ENCODE data around the gene RGCC. TPM values are rescaled to one million over a fixed set of nuclear protein-coding genes. Genes with fewer than 3 reads are reported as not detected.

The RGCC gene
- total and polyA plus RNA-seq, 9 donors, result 1.7 to 62.2 (median 5.2) TPM

- DNase-seq, result no peak
- TF ChIP-seq EP300 (IDR thresholded peaks at IDR 0.05) (no peak), POLR2A (IDR thresholded peaks at IDR 0.05) (no peak), CTCF (IDR thresholded peaks at IDR 0.05) (no peak)
- Histone ChIP-seq H3K27me3 (no peaks in the 10 kb centered on the region), H3K27ac (no peak overlapping the region), H3K9me3 (no peaks in the 10 kb centered on the region), H3K4me3 (no peak overlapping the region), H3K4me1 (ENCODE audit: insufficient read depth) (no peaks in the 10 kb centered on the region), H3K36me3 (no peaks in the 10 kb centered on the region)
- 85 to 89% (median 87%) methylated on average over 5 of the region's 5 CpGs for WGBS, 3 donors
- intact Hi-C loops (cut with DNase I), result no loop called here
Measured at GRCh38 chr13:41411060-41411459, 46.3 kb upstream of the RGCC start.

GRCh38 chr13:41411522-41411921 is 45.8 kb upstream of the RGCC start:
- Histone ChIP-seq H3K4me3 (no peak overlapping the region), H3K27ac (no peak overlapping the region), H3K9me3 (no peaks in the 10 kb centered on the region), H3K36me3 (no peaks in the 10 kb centered on the region), H3K4me1 (ENCODE audit: insufficient read depth) (no peaks in the 10 kb centered on the region), H3K27me3 (no peaks in the 10 kb centered on the region)
- intact Hi-C loops (cut with DNase I), result no loop called here
- DNase-seq, result no peak
- TF ChIP-seq EP300 (IDR thresholded peaks at IDR 0.05) (no peak), CTCF (IDR thresholded peaks at IDR 0.05) (no peak), POLR2A (IDR thresholded peaks at IDR 0.05) (no peak)
- WGBS, 3 donors, result 32 to 39% (median 35%) methylated on average over 5 of the region's 5 CpGs

GRCh38 chr13:41413872-41414271 is 43.5 kb upstream of the RGCC start:
- Histone ChIP-seq H3K36me3 (no peaks in the 10 kb centered on the region), H3K4me3 (no peak overlapping the region), H3K4me1 (ENCODE audit: insufficient read depth) (no peaks in the 10 kb centered on the region), H3K9me3 (no peaks in the 10 kb centered on the region), H3K27ac (no peak overlapping the region), H3K27me3 (no peaks in the 10 kb centered on the region)
- intact Hi-C loops (cut with DNase I), result no loop called here
- no peak for TF ChIP-seq EP300 (IDR thresholded peaks at IDR 0.05)
- TF ChIP-seq POLR2A (IDR thresholded peaks at IDR 0.05), result no peak
- no peak for TF ChIP-seq CTCF (IDR thresholded peaks at IDR 0.05)
- WGBS, 3 donors, result 89 to 96% (median 95%) methylated on average over 5 of the region's 5 CpGs
- no peak for DNase-seq

GRCh38 chr13:41416276-41416675 is 41.1 kb upstream of the RGCC start:
- TF ChIP-seq CTCF (IDR thresholded peaks at IDR 0.05), result no peak
- no peak for TF ChIP-seq POLR2A (IDR thresholded peaks at IDR 0.05)
- TF ChIP-seq EP300 (IDR thresholded peaks at IDR 0.05), result no peak

GRCh38 chr13:41418027-41418426 is 39.3 kb upstream of the RGCC start:
- intact Hi-C loops (cut with DNase I), result no loop called here
- Histone ChIP-seq H3K4me1 (ENCODE audit: insufficient read depth) (no peaks in the 10 kb centered on the region), H3K9me3 (no peaks in the 10 kb centered on the region), H3K27me3 (no peaks in the 10 kb centered on the region), H3K27ac (no peak overlapping the region), H3K36me3 (no peaks in the 10 kb centered on the region), H3K4me3 (no peak overlapping the region)
- WGBS, 3 donors, result 14 to 24% (median 15%) methylated on average over 5 of the region's 5 CpGs
- DNase-seq, result no peak
- TF ChIP-seq EP300 (IDR thresholded peaks at IDR 0.05), result no peak
- TF ChIP-seq POLR2A (IDR thresholded peaks at IDR 0.05), result no peak
- TF ChIP-seq CTCF (IDR thresholded peaks at IDR 0.05), result no peak

More at GRCh38 chr13:41416276-41416675, 41.1 kb upstream of the RGCC start:
- intact Hi-C loops (cut with DNase I), result no loop called here
- Histone ChIP-seq H3K27me3 (no peaks in the 10 kb centered on the region), H3K9me3 (no peaks in the 10 kb centered on the region), H3K27ac (no peak overlapping the region), H3K4me1 (ENCODE audit: insufficient read depth) (no peaks in the 10 kb centered on the region), H3K36me3 (no peaks in the 10 kb centered on the region), H3K4me3 (no peak overlapping the region)
- DNase-seq, result no peak
- WGBS, 3 donors, result 30 to 33% (median 33%) methylated on average over 3 of the region's 3 CpGs
